Ramos (cell line): ENCODE data around the gene IL10.
"Not testable (repeated sequence)": the region's sequence is repeated elsewhere in the genome, so short reads cannot be mapped to it uniquely, and the experiment has no call there.

Source experiments
- in situ Hi-C: fragments of 300-500 bp; cut with MboI; formaldehyde crosslinking; loops from one replicate; pipeline ENCODE4 v1.14.3; 2022; ENCODE audit warnings: low sequenced_read_pairs; ENCODE audit not compliant: unreplicated experiment

IL10 gene

GRCh38 chr1:206768472-206769303 is 3.6 kb downstream of the IL10 start:
- in situ Hi-C loops = no loop called here

GRCh38 chr1:206766251-206766856 is 5.9 kb downstream of the IL10 start:
- in situ Hi-C loops = no loop called here

- in situ Hi-C loops = not testable (repeated sequence)
Observed at GRCh38 chr1:206765771-206766170, 6.5 kb downstream of the IL10 start.

GRCh38 chr1:206762741-206763364 is 9.4 kb downstream of the IL10 start:
- in situ Hi-C loops = not testable (repeated sequence)

GRCh38 chr1:206761159-206761768 is 11.0 kb downstream of the IL10 start:
- in situ Hi-C loops = no loop called here

- in situ Hi-C loops = no loop called here
Observed at GRCh38 chr1:206760590-206760989, 11.7 kb downstream of the IL10 start.

- in situ Hi-C loops = no loop called here
Observed at GRCh38 chr1:206757524-206758266, 14.6 kb downstream of the IL10 start.

GRCh38 chr1:206754011-206754410 is 18.3 kb downstream of the IL10 start:
- in situ Hi-C loops = no loop called here

- in situ Hi-C loops = no loop called here
Observed at GRCh38 chr1:206753141-206753540, 19.2 kb downstream of the IL10 start.

- in situ Hi-C loops = no loop called here
Observed at GRCh38 chr1:206752481-206752880, 19.8 kb downstream of the IL10 start.

- in situ Hi-C loops = no loop called here
Observed at GRCh38 chr1:206751891-206752290, 20.4 kb downstream of the IL10 start.

- in situ Hi-C loops = no loop called here
Observed at GRCh38 chr1:206748348-206749030, 23.8 kb downstream of the IL10 start.

GRCh38 chr1:206745301-206745700 is 27.0 kb downstream of the IL10 start:
- in situ Hi-C loops = no loop called here

- in situ Hi-C loops = no loop called here
Observed at GRCh38 chr1:206744683-206745082, 27.6 kb downstream of the IL10 start.

- in situ Hi-C loops = no loop called here
Observed at GRCh38 chr1:206742719-206743383, 29.4 kb downstream of the IL10 start.

GRCh38 chr1:206741142-206741701 is 31.1 kb downstream of the IL10 start:
- in situ Hi-C loops = no loop called here

- in situ Hi-C loops = loop anchor here (5.0 kb wide), 1 partner anchor 73 kb away; no protein-coding TSS in a partner anchor
Observed at GRCh38 chr1:206739411-206740076, 32.8 kb downstream of the IL10 start.
